Prostate gland (tissue), 2 donors: ENCODE measurements around the gene CDKN2C.

Experiments
- CTCF ChIP-seq, 4 experiments: fragments of 200-600 bp in 2 of 4; fragments of 450-650 bp in 2 of 4; sonication (generic) in 2 of 4; IDR thresholded peaks; 1 replicate in 3 of 4; 2 replicates in 1 of 4; pipeline ENCODE4 v1.5.1; 2016 to 2019; ENCODE audit warnings: antibody characterized with exemption in 4 of 4, mild to moderate bottlenecking in 2 of 4, moderate library complexity in 2 of 4
- POLR2A ChIP-seq: fragments of 450-650 bp; IDR thresholded peaks from one replicate; pipeline ENCODE4 v1.6.1; 2016; ENCODE audit warnings: antibody characterized with exemption, mild to moderate bottlenecking
- POLR2AphosphoS5 ChIP-seq: sonication (generic); formaldehyde crosslinking; IDR thresholded peaks from one replicate; pipeline ENCODE4 v1.6.1; 2017; ENCODE audit warnings: antibody characterized with exemption

GRCh38 chr1:50981741-50982140, 11.7 kb downstream of the CDKN2C start:
- no peak for TF ChIP-seq POLR2A
- TF ChIP-seq CTCF (IDR thresholded peaks at IDR 0.05): no peak
- TF ChIP-seq POLR2AphosphoS5: no peak
